Vagina (tissue), 2 donors: ENCODE data around the gene POLE4.

Source experiments
- POLR2A ChIP-seq, 2 donors: fragments of 450-650 bp; IDR thresholded peaks; one replicate each; pipeline ENCODE4 v1.6.1; 2017; ENCODE audit warnings: antibody characterized with exemption in 2 of 2, mild to moderate bottlenecking in 2 of 2, moderate library complexity in 2 of 2
- TF ChIP-seq, protein P1 (sequence below), 3 experiments: fragments of 450-650 bp in 2 of 3; fragments of 200-600 bp in 1 of 3; sonication (generic) in 1 of 3; IDR thresholded peaks; one replicate each; pipeline ENCODE4 v1.5.1; 2017 to 2019; ENCODE audit warnings: antibody characterized with exemption in 3 of 3, mild to moderate bottlenecking in 2 of 3, moderate library complexity in 2 of 3

DNA sequence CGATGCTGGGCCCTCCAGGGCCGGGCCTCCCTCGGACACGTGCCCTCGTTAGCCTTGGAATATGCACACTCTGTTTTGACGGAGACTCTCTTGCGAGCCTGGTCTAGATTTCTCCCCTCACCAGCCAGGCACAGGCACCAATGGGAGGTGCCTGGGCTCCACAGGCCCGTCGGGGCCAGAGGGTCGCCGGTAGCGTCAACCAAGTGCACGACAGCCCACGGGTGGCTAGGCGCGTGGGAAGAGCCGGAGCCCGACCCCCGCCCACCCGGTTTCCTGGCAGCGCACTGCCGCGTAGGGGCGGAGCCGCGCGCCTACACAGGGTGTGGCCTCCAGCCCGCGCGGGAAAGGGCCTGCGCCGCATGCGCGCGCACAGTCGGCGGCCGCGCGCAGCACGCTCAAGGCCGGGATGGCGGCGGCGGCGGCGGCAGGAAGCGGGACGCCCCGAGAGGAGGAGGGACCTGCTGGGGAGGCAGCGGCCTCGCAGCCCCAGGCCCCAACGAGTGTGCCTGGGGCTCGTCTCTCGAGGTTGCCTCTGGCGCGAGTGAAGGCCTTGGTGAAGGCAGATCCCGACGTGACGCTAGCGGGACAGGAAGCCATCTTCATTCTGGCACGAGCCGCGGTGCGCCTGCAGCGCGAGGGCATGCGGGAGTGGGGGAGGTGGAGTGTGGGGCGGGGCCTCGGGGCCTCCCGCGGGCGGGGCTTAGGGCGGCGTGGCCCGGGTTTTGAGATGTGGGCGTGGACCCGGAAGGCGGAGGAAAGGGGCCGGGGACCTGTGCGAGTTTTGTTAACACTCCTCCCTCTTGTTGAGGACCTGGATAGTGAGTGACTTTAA is at the start of gene POLE4:
- TF ChIP-seq POLR2A (IDR thresholded peaks at IDR 0.05) = peak in 1 of 2 donors; percentile 82
- TF ChIP-seq, protein P1, sequence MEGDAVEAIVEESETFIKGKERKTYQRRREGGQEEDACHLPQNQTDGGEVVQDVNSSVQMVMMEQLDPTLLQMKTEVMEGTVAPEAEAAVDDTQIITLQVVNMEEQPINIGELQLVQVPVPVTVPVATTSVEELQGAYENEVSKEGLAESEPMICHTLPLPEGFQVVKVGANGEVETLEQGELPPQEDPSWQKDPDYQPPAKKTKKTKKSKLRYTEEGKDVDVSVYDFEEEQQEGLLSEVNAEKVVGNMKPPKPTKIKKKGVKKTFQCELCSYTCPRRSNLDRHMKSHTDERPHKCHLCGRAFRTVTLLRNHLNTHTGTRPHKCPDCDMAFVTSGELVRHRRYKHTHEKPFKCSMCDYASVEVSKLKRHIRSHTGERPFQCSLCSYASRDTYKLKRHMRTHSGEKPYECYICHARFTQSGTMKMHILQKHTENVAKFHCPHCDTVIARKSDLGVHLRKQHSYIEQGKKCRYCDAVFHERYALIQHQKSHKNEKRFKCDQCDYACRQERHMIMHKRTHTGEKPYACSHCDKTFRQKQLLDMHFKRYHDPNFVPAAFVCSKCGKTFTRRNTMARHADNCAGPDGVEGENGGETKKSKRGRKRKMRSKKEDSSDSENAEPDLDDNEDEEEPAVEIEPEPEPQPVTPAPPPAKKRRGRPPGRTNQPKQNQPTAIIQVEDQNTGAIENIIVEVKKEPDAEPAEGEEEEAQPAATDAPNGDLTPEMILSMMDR (IDR thresholded peaks at IDR 0.05) = peak in 1 of 3 experiments; percentile 22
